ENCODE data around the gene SPTB.

Gene SPTB

GRCh38 chr14:64741200-64741599, 138.5 kb downstream of the SPTB start:
- Histone ChIP-seq H3K4me3 (ENCODE audit: low read depth, low read length) (no peak overlapping the region), H3K27me3 (replicated peaks) (no peaks in the 10 kb centered on the region), H3K27ac (no peak overlapping the region), H3K36me3 (replicated peaks) (peaks cover 39% of the 10 kb centered on the region)
- DNase-seq = no peak
- no peak for TF ChIP-seq CTCF (IDR thresholded peaks at IDR 0.05; ENCODE audit: low read depth, low read length, missing control alignments)
- in situ Hi-C loops (cut with HindIII; ENCODE audit: low pct_ligation_motif_present, low sequenced_read_pairs) = no loop called here

- Histone ChIP-seq H3K27me3 (replicated peaks) (no peaks in the 10 kb centered on the region), H3K36me3 (replicated peaks) (peaks cover 33% of the 10 kb centered on the region), H3K27ac (no peak overlapping the region), H3K4me3 (ENCODE audit: low read depth, low read length) (no peak overlapping the region)
- no peak for TF ChIP-seq CTCF (IDR thresholded peaks at IDR 0.05; ENCODE audit: low read depth, low read length, missing control alignments)
- no peak for DNase-seq
- in situ Hi-C loops (cut with HindIII; ENCODE audit: low pct_ligation_motif_present, low sequenced_read_pairs) = no loop called here
Measured at GRCh38 chr14:64738281-64738804, 141.4 kb downstream of the SPTB start.

GRCh38 chr14:64737391-64738280, 142.1 kb downstream of the SPTB start:
- no peak for TF ChIP-seq CTCF (IDR thresholded peaks at IDR 0.05; ENCODE audit: low read depth, low read length, missing control alignments)
- Histone ChIP-seq H3K4me3 (ENCODE audit: low read depth, low read length) (no peak overlapping the region), H3K36me3 (replicated peaks) (peaks cover 34% of the 10 kb centered on the region), H3K27ac (no peak overlapping the region), H3K27me3 (replicated peaks) (no peaks in the 10 kb centered on the region)
- in situ Hi-C loops (cut with HindIII; ENCODE audit: low pct_ligation_motif_present, low sequenced_read_pairs) = no loop called here
- no peak for DNase-seq

- peaks cover 33% of the 10 kb centered on the region for H3K36me3 ChIP-seq (replicated peaks)
- H3K4me3 ChIP-seq (ENCODE audit: low read depth, low read length) = no peak overlapping the region
- in situ Hi-C loops (cut with HindIII; ENCODE audit: low pct_ligation_motif_present, low sequenced_read_pairs) = no loop called here
- H3K27ac ChIP-seq = no peak overlapping the region
- no peak for DNase-seq
- no peak for TF ChIP-seq CTCF (IDR thresholded peaks at IDR 0.05; ENCODE audit: low read depth, low read length, missing control alignments)
- H3K27me3 ChIP-seq (replicated peaks) = no peaks in the 10 kb centered on the region
Measured at GRCh38 chr14:64736271-64737169, 143.2 kb downstream of the SPTB start.

GRCh38 chr14:64734990-64735389, 144.7 kb downstream of the SPTB start:
- DNase-seq = no peak
- in situ Hi-C loops (cut with HindIII; ENCODE audit: low pct_ligation_motif_present, low sequenced_read_pairs) = no loop called here
- H3K36me3 ChIP-seq (replicated peaks) = peaks cover 32% of the 10 kb centered on the region
- H3K4me3 ChIP-seq (ENCODE audit: low read depth, low read length) = no peak overlapping the region
- no peak overlapping the region for H3K27ac ChIP-seq
- TF ChIP-seq CTCF (IDR thresholded peaks at IDR 0.05; ENCODE audit: low read depth, low read length, missing control alignments) = no peak
- H3K27me3 ChIP-seq (replicated peaks) = no peaks in the 10 kb centered on the region
